ENCODE measurements around the gene TRIM71.
"Not testable (repeated sequence)": the region's sequence is repeated elsewhere in the genome, so short reads cannot be mapped to it uniquely, and the experiment has no call there.

- TF ChIP-seq CTCF (conservative IDR thresholded peaks at IDR 0.05 in 1 of 2, IDR thresholded peaks at IDR 0.05 in 1 of 2; ENCODE audit: extremely low read depth in 1 of 2, insufficient read depth in 1 of 2, low read depth in 1 of 2, low read length in 2 of 2); EZH2 (IDR thresholded peaks at IDR 0.05; ENCODE audit: borderline replicate concordance, low read length): not testable (repeated sequence)
These were observed 27.7 kb downstream of the TRIM71 start for GRCh38 chr3:32845546-32845945.
